Fibroblast of lung (primary cell): ENCODE results near the gene HIBCH. TPM values are rescaled to one million over a fixed set of nuclear protein-coding genes. Genes with fewer than 3 reads are reported as not detected.

Source experiments
- DNase-seq, 2 donors: peaks; one replicate each; pipeline versions ENCODE4 v3.0.0 to v3.0.0-alpha.2; 2010; ENCODE audit warnings: low read depth in 2 of 2
- H2AFZ ChIP-seq: 2 replicates; pipeline ENCODE4 v1.5.1; 2012; ENCODE audit warnings: low read length, control low read depth, inconsistent platforms
- H3K27ac ChIP-seq: 2 replicates; pipeline ENCODE4 v1.5.1; 2011; ENCODE audit warnings: low read length, control low read depth; ENCODE audit not compliant: insufficient read depth
- H3K27me3 ChIP-seq: 2 replicates; pipeline ENCODE4 v1.5.1; 2011; ENCODE audit warnings: mild to moderate bottlenecking, low read length; ENCODE audit not compliant: control insufficient read depth, insufficient read depth
- H3K36me3 ChIP-seq: 2 replicates; pipeline ENCODE4 v1.5.1; 2011; ENCODE audit warnings: low read length; ENCODE audit not compliant: control insufficient read depth, insufficient read depth
- H3K4me1 ChIP-seq: 2 replicates; pipeline ENCODE4 v1.5.1; 2011; ENCODE audit warnings: low read length; ENCODE audit not compliant: control insufficient read depth, insufficient read depth; ENCODE audit errors: extremely low read depth
- H3K4me2 ChIP-seq: 2 replicates; pipeline ENCODE4 v1.5.1; 2011; ENCODE audit warnings: low read length, control low read depth; ENCODE audit not compliant: insufficient read depth; ENCODE audit errors: extremely low read depth
- H3K4me3 ChIP-seq, 4 experiments: fragments of 200-600 bp in 1 of 4; sonication (generic) in 1 of 4; replicated peaks in 1 of 4; 2 replicates each; pipeline ENCODE4 v1.5.1; 2011 to 2016; ENCODE audit warnings: low read length in 4 of 4, low read depth in 3 of 4, mild to moderate bottlenecking in 3 of 4, control low read depth in 2 of 4, inconsistent platforms in 1 of 4, mixed read lengths in 1 of 4; ENCODE audit not compliant: insufficient read depth in 1 of 4; ENCODE audit errors: control extremely low read depth in 1 of 4
- H3K79me2 ChIP-seq: 2 replicates; pipeline ENCODE4 v1.5.1; 2012; ENCODE audit warnings: mild to moderate bottlenecking, low read length, inconsistent platforms; ENCODE audit not compliant: control insufficient read depth, insufficient read depth
- H3K9ac ChIP-seq: 2 replicates; pipeline ENCODE4 v1.5.1; 2011; ENCODE audit warnings: mild to moderate bottlenecking, low read length, control low read depth; ENCODE audit not compliant: insufficient read depth
- H3K9me3 ChIP-seq: 2 replicates; pipeline ENCODE4 v1.5.1; 2012; ENCODE audit warnings: low read depth, low read length; ENCODE audit not compliant: control insufficient read depth, insufficient read depth
- H4K20me1 ChIP-seq: 2 replicates; pipeline ENCODE4 v1.5.1; 2011; ENCODE audit warnings: low read length; ENCODE audit not compliant: control insufficient read depth, insufficient read depth; ENCODE audit errors: extremely low read depth
- EZH2 ChIP-seq: IDR thresholded peaks from 2 replicates; pipeline ENCODE4 v1.5.1; 2012; ENCODE audit warnings: low read length, control low read depth, mild to moderate bottlenecking; ENCODE audit errors: missing control alignments
- polyA plus RNA-seq, 2 donors: library from polyadenylated mRNA; depleted of rRNA in 1 of 2; stranded (reverse) in 1 of 2; unstranded in 1 of 2; fragments of >200 nt; gene quantifications; 2 replicates each; pipeline ENCODE4 v1.2.1, GENCODE V29; 2011 to 2012; ENCODE audit warnings: missing spikeins in 1 of 2
- total RNA-seq: library from RNA; depleted of rRNA; stranded (reverse); fragments of >200 nt; gene quantifications from 2 replicates; pipeline ENCODE4 v1.2.1, GENCODE V29; 2014
- TF ChIP-seq, protein P1 (sequence below), 2 donors: IDR thresholded peaks in 1 of 2; conservative IDR thresholded peaks in 1 of 2; 1 replicate in 1 of 2; 2 replicates in 1 of 2; pipeline ENCODE4 v1.5.1; 2011 to 2012; ENCODE audit warnings: low read length in 2 of 2, control low read depth in 1 of 2, inconsistent platforms in 1 of 2, low read depth in 1 of 2, mild to moderate bottlenecking in 1 of 2

HIBCH gene
- total and polyA plus RNA-seq, 2 donors (not counting 1 experiment from before 2014, with no cell fraction given), result 14.9 to 19.2 TPM

GRCh38 chr2:190202018-190202417 lies 117.6 kb downstream of the HIBCH start:
- no peaks in the 10 kb centered on the region for H3K79me2 ChIP-seq

DNA sequence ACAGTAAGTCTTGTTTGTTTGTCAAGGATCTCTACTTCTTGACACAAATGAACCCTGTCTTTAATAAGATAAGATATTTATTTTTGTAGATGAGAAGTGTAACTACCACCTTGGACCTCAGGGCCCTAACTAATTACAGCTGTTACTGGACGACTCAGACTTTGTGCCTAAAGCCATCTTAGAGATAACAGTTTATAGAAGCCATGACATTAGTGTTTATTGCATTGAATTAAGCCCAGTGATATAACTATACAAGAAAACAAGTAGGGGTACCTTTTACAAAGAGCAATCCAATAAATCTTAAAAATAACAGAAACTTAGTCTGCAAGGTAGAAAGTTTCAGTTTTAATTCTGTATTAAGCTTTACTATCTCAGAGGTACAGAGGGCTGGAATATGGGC lies 119.0 kb downstream of the HIBCH start:
- Histone ChIP-seq H3K79me2 (no peaks in the 10 kb centered on the region), H4K20me1 (no peaks in the 10 kb centered on the region), H3K27ac (no peak overlapping the region), H3K36me3 (no peaks in the 10 kb centered on the region), H3K4me2 (no peak overlapping the region), H3K4me1 (no peaks in the 10 kb centered on the region), H3K9me3 (no peaks in the 10 kb centered on the region), H3K27me3 (no peaks in the 10 kb centered on the region), H3K4me3 (no peak overlapping the region), H3K9ac (no peak overlapping the region), H2AFZ (no peak overlapping the region)
- DNase-seq, result no peak
- TF ChIP-seq, protein P1, sequence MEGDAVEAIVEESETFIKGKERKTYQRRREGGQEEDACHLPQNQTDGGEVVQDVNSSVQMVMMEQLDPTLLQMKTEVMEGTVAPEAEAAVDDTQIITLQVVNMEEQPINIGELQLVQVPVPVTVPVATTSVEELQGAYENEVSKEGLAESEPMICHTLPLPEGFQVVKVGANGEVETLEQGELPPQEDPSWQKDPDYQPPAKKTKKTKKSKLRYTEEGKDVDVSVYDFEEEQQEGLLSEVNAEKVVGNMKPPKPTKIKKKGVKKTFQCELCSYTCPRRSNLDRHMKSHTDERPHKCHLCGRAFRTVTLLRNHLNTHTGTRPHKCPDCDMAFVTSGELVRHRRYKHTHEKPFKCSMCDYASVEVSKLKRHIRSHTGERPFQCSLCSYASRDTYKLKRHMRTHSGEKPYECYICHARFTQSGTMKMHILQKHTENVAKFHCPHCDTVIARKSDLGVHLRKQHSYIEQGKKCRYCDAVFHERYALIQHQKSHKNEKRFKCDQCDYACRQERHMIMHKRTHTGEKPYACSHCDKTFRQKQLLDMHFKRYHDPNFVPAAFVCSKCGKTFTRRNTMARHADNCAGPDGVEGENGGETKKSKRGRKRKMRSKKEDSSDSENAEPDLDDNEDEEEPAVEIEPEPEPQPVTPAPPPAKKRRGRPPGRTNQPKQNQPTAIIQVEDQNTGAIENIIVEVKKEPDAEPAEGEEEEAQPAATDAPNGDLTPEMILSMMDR (conservative IDR thresholded peaks at IDR 0.05 in 1 of 2, IDR thresholded peaks at IDR 0.05 in 1 of 2; ENCODE audit: low read depth in 1 of 2, low read length in 2 of 2), result no peak
- TF ChIP-seq EZH2, result no peak

More at GRCh38 chr2:190202018-190202417, 117.6 kb downstream of the HIBCH start:
- Histone ChIP-seq H3K27ac (no peak overlapping the region), H2AFZ (no peak overlapping the region), H3K27me3 (no peaks in the 10 kb centered on the region), H3K9me3 (no peaks in the 10 kb centered on the region), H3K36me3 (no peaks in the 10 kb centered on the region), H3K9ac (no peak overlapping the region), H3K4me3 (no peak overlapping the region), H4K20me1 (no peaks in the 10 kb centered on the region), H3K4me1 (no peaks in the 10 kb centered on the region), H3K4me2 (no peak overlapping the region)
- no peak for TF ChIP-seq EZH2
- TF ChIP-seq, protein P1 (conservative IDR thresholded peaks at IDR 0.05 in 1 of 2, IDR thresholded peaks at IDR 0.05 in 1 of 2; ENCODE audit: low read depth in 1 of 2, low read length in 2 of 2), result no peak
- no peak for DNase-seq

- Histone ChIP-seq H3K79me2 (no peaks in the 10 kb centered on the region), H3K36me3 (no peaks in the 10 kb centered on the region), H3K9me3 (no peaks in the 10 kb centered on the region), H3K4me2 (no peak overlapping the region), H2AFZ (no peak overlapping the region), H3K4me3 (no peak overlapping the region), H4K20me1 (no peaks in the 10 kb centered on the region), H3K9ac (no peak overlapping the region), H3K27ac (no peak overlapping the region), H3K4me1 (no peaks in the 10 kb centered on the region), H3K27me3 (no peaks in the 10 kb centered on the region)
- TF ChIP-seq EZH2, result no peak
- TF ChIP-seq, protein P1 (conservative IDR thresholded peaks at IDR 0.05 in 1 of 2, IDR thresholded peaks at IDR 0.05 in 1 of 2; ENCODE audit: low read depth in 1 of 2, low read length in 2 of 2), result no peak
- DNase-seq, result no peak
These were observed 120.1 kb downstream of the HIBCH start for GRCh38 chr2:190199530-190199929.
